K562 (cell line): ENCODE data around the gene HMGCL. TPM values are rescaled to one million over a fixed set of nuclear protein-coding genes. Genes with fewer than 3 reads are reported as not detected.
A peak's percentile ranks its signal among the peaks of the same experiment; 100 is the strongest.

ENCODE experiments used
- ARID2 ChIP-seq: fragments of 450-650 bp; IDR thresholded peaks from 2 replicates; pipeline ENCODE4 v1.6.1; 2017; ENCODE audit warnings: antibody characterized with exemption, mild to moderate bottlenecking
- ATF1 ChIP-seq, 2 experiments: fragments of 450-650 bp in 1 of 2; IDR thresholded peaks; 2 replicates each; pipeline ENCODE4 v1.6.1; 2016; ENCODE audit warnings: missing compliant biosample characterization in 1 of 2, missing genetic modification characterization in 1 of 2
- CCNT2 ChIP-seq: IDR thresholded peaks from 2 replicates; pipeline ENCODE4 v1.6.1; 2011; ENCODE audit warnings: borderline replicate concordance, low read depth, mild to moderate bottlenecking, moderate library complexity, mixed read lengths, low read length; ENCODE audit not compliant: insufficient read length; ENCODE audit errors: extremely low read depth
- EZH2 ChIP-seq: IDR thresholded peaks from 2 replicates; pipeline ENCODE4 v1.6.1; 2012; ENCODE audit warnings: low read depth, mild to moderate bottlenecking, inconsistent platforms, low read length, borderline replicate concordance
- FIP1L1 ChIP-seq: fragments of 200-400 bp; formaldehyde crosslinking; IDR thresholded peaks from 2 replicates; pipeline ENCODE4 v1.6.1; 2018; ENCODE audit warnings: mild to moderate bottlenecking, low read depth, low read length; ENCODE audit not compliant: poor library complexity, severe bottlenecking
- GATAD2B ChIP-seq: fragments of 450-650 bp; IDR thresholded peaks from 2 replicates; pipeline ENCODE4 v1.6.1; 2017; ENCODE audit warnings: mild to moderate bottlenecking, borderline replicate concordance
- HDAC1 ChIP-seq, 2 experiments: fragments of 450-650 bp; IDR thresholded peaks; 2 replicates each; pipeline ENCODE4 v1.6.1; 2016 to 2017; ENCODE audit warnings: inconsistent platforms in 1 of 2, mild to moderate bottlenecking in 1 of 2, moderate library complexity in 1 of 2
- HDAC8 ChIP-seq: fragments of 450-650 bp; IDR thresholded peaks from 2 replicates; pipeline ENCODE4 v1.6.1; 2016; ENCODE audit warnings: mild to moderate bottlenecking, missing genetic modification characterization, moderate library complexity, missing compliant biosample characterization
- HIVEP1 ChIP-seq: fragments of 250-450 bp; sonication (Bioruptor Pico); IDR thresholded peaks from 2 replicates; pipeline ENCODE4 v1.4.0; 2020; ENCODE audit warnings: mild to moderate bottlenecking
- KLF10 ChIP-seq: fragments of 250-450 bp; sonication (Bioruptor Pico); IDR thresholded peaks from 2 replicates; pipeline ENCODE4 v1.6.1; 2021; ENCODE audit warnings: matching md5 sums
- MAFK ChIP-seq: IDR thresholded peaks from 2 replicates; pipeline ENCODE4 v1.6.1; 2011; ENCODE audit warnings: low read length, improper control_type of control experiment
- NCOA1 ChIP-seq: fragments of 450-650 bp; IDR thresholded peaks from 2 replicates; pipeline ENCODE4 v1.6.1; 2016; ENCODE audit warnings: low read depth
- NCOA6 ChIP-seq: fragments of 450-650 bp; IDR thresholded peaks from 2 replicates; pipeline ENCODE4 v1.6.1; 2017; ENCODE audit warnings: mild to moderate bottlenecking
- NCOR1 ChIP-seq: fragments of 450-650 bp; IDR thresholded peaks from 2 replicates; pipeline ENCODE4 v1.6.1; 2016; ENCODE audit warnings: mild to moderate bottlenecking, moderate library complexity
- NELFE ChIP-seq: IDR thresholded peaks from 2 replicates; pipeline ENCODE4 v1.6.1; 2011; ENCODE audit warnings: mild to moderate bottlenecking; ENCODE audit not compliant: insufficient read depth, insufficient read length
- NR2C1 ChIP-seq, 2 experiments: fragments of 450-650 bp; IDR thresholded peaks; 2 replicates each; pipeline ENCODE4 v1.6.1; 2017; ENCODE audit warnings: mild to moderate bottlenecking in 2 of 2, antibody characterized with exemption in 1 of 2, inconsistent platforms in 1 of 2, missing compliant biosample characterization in 1 of 2, missing genetic modification characterization in 1 of 2
- POLR2G ChIP-seq: fragments of 200-400 bp; formaldehyde crosslinking; IDR thresholded peaks from 2 replicates; pipeline ENCODE4 v1.6.1; 2017; ENCODE audit warnings: low read depth, mild to moderate bottlenecking, antibody characterized with exemption, low read length, moderate library complexity
- SIN3A ChIP-seq, 2 experiments: fragments of 150-350 bp in 1 of 2; IDR thresholded peaks; 2 replicates each; pipeline ENCODE4 v1.6.1; 2011 to 2016; ENCODE audit warnings: borderline replicate concordance in 2 of 2, low read depth in 2 of 2, low read length in 2 of 2, mild to moderate bottlenecking in 2 of 2, moderate library complexity in 2 of 2; ENCODE audit not compliant: control insufficient read depth in 1 of 2
- TCF3 ChIP-seq: sonication (generic); formaldehyde crosslinking; IDR thresholded peaks from 2 replicates; pipeline ENCODE4 v1.4.0; 2020; ENCODE audit warnings: mild to moderate bottlenecking, missing genetic modification reagents
- TCF7 ChIP-seq: sonication (generic); IDR thresholded peaks from 2 replicates; pipeline ENCODE4 v1.6.1; 2016; ENCODE audit warnings: antibody characterized with exemption, borderline replicate concordance
- YY1 ChIP-seq, 3 experiments: IDR thresholded peaks; 2 replicates each; pipeline ENCODE4 v1.6.1; 2011; ENCODE audit warnings: low read length in 2 of 3, mild to moderate bottlenecking in 2 of 3, moderate library complexity in 2 of 3, borderline replicate concordance in 1 of 3, control low read depth in 1 of 3, low read depth in 1 of 3; ENCODE audit not compliant: insufficient read depth in 3 of 3, insufficient replicate concordance in 2 of 3, control insufficient read depth in 1 of 3, insufficient read length in 1 of 3; ENCODE audit errors: extremely low read depth in 1 of 3
- ZBED1 ChIP-seq: IDR thresholded peaks from 2 replicates; pipeline ENCODE4 v1.6.1; 2014
- ZNF124 ChIP-seq: sonication (generic); formaldehyde crosslinking; IDR thresholded peaks from 2 replicates; pipeline ENCODE4 v1.8.1; 2022; ENCODE audit warnings: missing genetic modification reagents
- ZNF24 ChIP-seq: fragments of 450-650 bp; IDR thresholded peaks from 2 replicates; pipeline ENCODE4 v1.6.1; 2016
- ZNF436 ChIP-seq: fragments of 250-450, 450-650 bp; sonication (Bioruptor Pico); formaldehyde crosslinking; IDR thresholded peaks from 2 replicates; pipeline ENCODE4 v1.7.0; 2020; ENCODE audit warnings: mild to moderate bottlenecking
- polyA plus RNA-seq, 8 experiments: library from polyadenylated mRNA; depleted of rRNA in 4 of 8; stranded (reverse) in 5 of 8; unstranded in 3 of 8; fragments of >200 nt; fragmentation: Nextera tagmentation in 2 of 8; fragmentation: Illumina TruSeq in 1 of 8; extraction: Ambion mirVana in 2 of 8; extraction: Trizol in 1 of 8; gene quantifications; 2 replicates each; pipeline versions ENCODE4 v1.2.1 to v1.2.3, GENCODE V29; 2011 to 2014; ENCODE audit warnings: inconsistent platforms in 1 of 8, missing spikeins in 1 of 8
- total RNA-seq, 7 experiments: library from RNA; depleted of rRNA in 6 of 7; stranded (reverse); fragments of >200 nt in 6 of 7; fragmentation: Illumina TruSeq in 2 of 7; extraction: Trizol in 2 of 7; gene quantifications; 2 replicates each; pipeline versions ENCODE4 v1.2.1 to v1.2.3, GENCODE V29; 2011 to 2021; ENCODE audit warnings: low replicate concordance in 1 of 7
- TF ChIP-seq, protein P1 (sequence below): fragments of 250-450 bp; sonication (Bioruptor Pico); IDR thresholded peaks from 2 replicates; pipeline ENCODE4 v1.5.0; 2021

Gene HMGCL
- total and polyA plus RNA-seq, 9 of the 15 experiments (the other 6 are each of a cell fraction or from before 2014, with no cell fraction given) = 18.0 to 82.2 (median 24.2) TPM

DNA sequence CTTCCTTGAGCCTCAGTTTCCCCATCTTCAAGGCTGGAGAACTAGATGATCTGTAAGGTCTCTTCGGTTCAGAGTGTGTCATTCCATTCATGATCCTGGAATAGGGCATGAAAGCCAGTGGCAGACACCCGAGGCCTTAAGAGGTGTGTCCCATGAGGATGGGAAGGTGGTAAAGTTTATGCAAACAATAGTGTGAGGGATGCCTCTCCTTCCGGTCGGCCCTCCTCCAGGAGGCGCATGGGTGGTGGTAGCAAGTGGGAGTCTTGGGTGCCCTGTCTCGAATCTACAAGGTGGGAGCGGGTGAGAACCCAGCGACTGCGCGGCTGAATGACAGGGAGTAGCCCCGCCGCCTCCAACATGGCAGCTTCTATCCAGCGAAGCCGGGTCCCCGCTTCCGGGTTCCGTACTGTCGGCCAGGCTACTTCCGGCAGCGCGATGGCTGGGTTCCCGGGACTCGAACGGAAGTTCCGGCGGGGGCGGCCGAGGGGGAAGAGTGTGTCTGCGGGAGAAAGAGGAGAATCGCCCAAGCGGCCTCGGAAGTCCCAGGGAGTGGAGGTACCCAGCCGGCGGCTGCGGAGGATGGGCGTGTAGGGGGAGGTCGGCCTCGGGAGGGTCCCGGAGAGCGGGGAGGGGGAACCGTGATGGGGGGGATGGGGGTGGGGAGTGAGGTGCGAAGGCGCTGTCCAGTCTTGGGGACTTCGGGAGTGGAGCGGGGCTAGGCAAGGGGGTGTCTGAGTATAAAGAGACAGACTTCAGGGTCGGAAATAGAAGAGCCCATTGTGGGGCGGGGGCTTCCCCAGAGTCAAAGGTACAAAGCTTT, 34.3 kb downstream of the HMGCL start, which contains the start of gene LYPLA2 (continued):
- TF ChIP-seq SIN3A (IDR thresholded peaks at IDR 0.05; ENCODE audit: borderline replicate concordance in 2 of 2, control insufficient read depth in 1 of 2, low read depth in 2 of 2, low read length in 2 of 2) (peak; percentile 82 to 84; a peak in 2 of 4 replicates), ZBED1 (0 out of 2 replicates have a peak, but pooled peaks have one; percentile 73), MAFK (no peak), NCOA6 (no peak), TCF7 (no peak), POLR2G (peak; percentile 93), ZNF24 (no peak), TCF3 (CRISPR knock-in tag) (no peak; the same call in 1 of the 2 replicates), NCOA1 (peak; percentile 87), NCOR1 (peak; percentile 49), HIVEP1 (CRISPR knock-in tag) (no peak), HDAC8 (tag) (no peak), KLF10 (CRISPR knock-in tag) (no peak), ARID2 (no peak), EZH2 (no peak), HDAC1 (IDR thresholded peaks at IDR 0.05) (peak in 1 of 2 experiments; percentile 88; a peak in 2 of 4 replicates), ATF1 (CRISPR knock-in tag; IDR thresholded peaks at IDR 0.05) (no peak), ATF1 (tag; IDR thresholded peaks at IDR 0.05) (peak; percentile 53), NR2C1 (IDR thresholded peaks at IDR 0.05) (0 out of 2 replicates have a peak, but pooled peaks have one; percentile 36), NR2C1 (tag; IDR thresholded peaks at IDR 0.05) (peak; percentile 69), ZNF124 (no peak), YY1 (IDR thresholded peaks at IDR 0.05; ENCODE audit: borderline replicate concordance in 1 of 3, control insufficient read depth in 1 of 3, extremely low read depth in 1 of 3, insufficient read depth in 3 of 3, insufficient read length in 1 of 3, insufficient replicate concordance in 2 of 3, low read depth in 1 of 3, low read length in 2 of 3) (peak; percentile 80 to 99 (median 98)), FIP1L1 (peak; percentile 71), NELFE (no peak), GATAD2B (peak; percentile 73; the same call in 1 of the 2 replicates), ZNF436 (0 out of 2 replicates have a peak, but pooled peaks have one; percentile 13), CCNT2 (no peak)
- TF ChIP-seq, protein P1, sequence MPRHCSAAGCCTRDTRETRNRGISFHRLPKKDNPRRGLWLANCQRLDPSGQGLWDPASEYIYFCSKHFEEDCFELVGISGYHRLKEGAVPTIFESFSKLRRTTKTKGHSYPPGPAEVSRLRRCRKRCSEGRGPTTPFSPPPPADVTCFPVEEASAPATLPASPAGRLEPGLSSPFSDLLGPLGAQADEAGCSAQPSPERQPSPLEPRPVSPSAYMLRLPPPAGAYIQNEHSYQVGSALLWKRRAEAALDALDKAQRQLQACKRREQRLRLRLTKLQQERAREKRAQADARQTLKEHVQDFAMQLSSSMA (CRISPR knock-in tag) = peak; percentile 77; the same call in 1 of the 2 replicates
